ENCODE results near the gene DNMT3L.

DNA sequence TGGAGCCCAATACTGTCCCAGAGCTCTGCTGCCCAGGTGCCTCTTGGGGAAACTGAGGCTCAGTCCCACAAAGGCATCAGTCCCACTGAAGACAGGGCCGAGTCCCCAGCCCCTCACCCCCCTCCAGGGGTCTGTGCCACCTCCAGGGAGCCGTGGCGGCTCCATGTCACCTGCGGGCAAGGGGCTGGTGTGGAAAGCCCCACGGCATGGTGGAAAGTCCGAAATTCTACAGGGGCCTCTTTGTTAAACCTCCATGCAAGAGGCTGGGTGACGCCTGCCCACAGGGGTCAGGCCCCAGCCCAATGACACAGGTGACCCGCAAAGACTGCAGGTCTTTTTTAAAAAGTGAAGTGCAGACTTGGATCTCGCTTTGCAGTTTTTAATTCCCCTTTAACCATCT lies 20.7 kb upstream of the DNMT3L start:
- no peak for TF ChIP-seq GATA2 (IDR thresholded peaks at IDR 0.05; ENCODE audit: low read depth, low read length)
- no peak for TF ChIP-seq GATA3 (IDR thresholded peaks at IDR 0.05; ENCODE audit: low read depth, low read length)
